ENCODE measurements around the gene MED16. TPM values are rescaled to one million over a fixed set of nuclear protein-coding genes. Genes with fewer than 3 reads are reported as not detected.

MED16 gene
- total RNA-seq, 1 experiment from 2014 or later = 22.4 TPM

- Mint-ChIP-seq H3K9me3 (ENCODE audit: low read depth, unreplicated experiment) (no peaks in the 10 kb centered on the region), H3K27me3 (ENCODE audit: unreplicated experiment) (peaks cover 27% of the 10 kb centered on the region), H3K4me3 (ENCODE audit: low read depth, unreplicated experiment) (no peak within 1 kb of the TSS), H3K27ac (ENCODE audit: unreplicated experiment) (no peak within 1 kb of the TSS), H3K36me3 (ENCODE audit: insufficient read depth, unreplicated experiment) (no peaks in the 10 kb centered on the region), H3K4me1 (ENCODE audit: low read depth, unreplicated experiment) (peaks cover 9% of the 10 kb centered on the region)
- CTCF ChIA-PET = no interaction called here
- peak; percentile 29 for DNase-seq
- intact Hi-C loops (cut with micrococcal nuclease; ENCODE audit: unreplicated experiment) = no loop called here
- no TSS peak for BruUV-seq (replicated peaks)
- TF ChIP-seq CTCF (IDR thresholded peaks at IDR 0.05; ENCODE audit: unreplicated experiment) = no peak
Measured at GRCh38 chr19:827710-828321, 65.2 kb downstream of the MED16 start, which contains the start of gene AZU1. Gene AZU1, plus strand, starts transcription at chr19:827837. Its CDS starts 10 bp downstream, at chr19:827847.

- Mint-ChIP-seq H3K27me3 (ENCODE audit: unreplicated experiment) (peaks cover 27% of the 10 kb centered on the region), H3K27ac (ENCODE audit: unreplicated experiment) (no peak overlapping the region), H3K4me1 (ENCODE audit: low read depth, unreplicated experiment) (peaks cover 9% of the 10 kb centered on the region), H3K36me3 (ENCODE audit: insufficient read depth, unreplicated experiment) (no peaks in the 10 kb centered on the region), H3K9me3 (ENCODE audit: low read depth, unreplicated experiment) (no peaks in the 10 kb centered on the region), H3K4me3 (ENCODE audit: low read depth, unreplicated experiment) (no peak overlapping the region)
- CTCF ChIA-PET = no interaction called here
- no peak for TF ChIP-seq CTCF (IDR thresholded peaks at IDR 0.05; ENCODE audit: unreplicated experiment)
- DNase-seq = no peak
- BruUV-seq (replicated peaks) = no TSS peak
- intact Hi-C loops (cut with micrococcal nuclease; ENCODE audit: unreplicated experiment) = no loop called here
Measured at GRCh38 chr19:827314-827709, 65.7 kb downstream of the MED16 start.

- CTCF ChIA-PET = no interaction called here
- TF ChIP-seq CTCF (IDR thresholded peaks at IDR 0.05; ENCODE audit: unreplicated experiment) = no peak
- DNase-seq = no peak
- Mint-ChIP-seq H3K36me3 (ENCODE audit: insufficient read depth, unreplicated experiment) (no peaks in the 10 kb centered on the region), H3K27ac (ENCODE audit: unreplicated experiment) (no peak overlapping the region), H3K4me3 (ENCODE audit: low read depth, unreplicated experiment) (no peak overlapping the region), H3K4me1 (ENCODE audit: low read depth, unreplicated experiment) (peaks cover 9% of the 10 kb centered on the region), H3K27me3 (ENCODE audit: unreplicated experiment) (peaks cover 27% of the 10 kb centered on the region), H3K9me3 (ENCODE audit: low read depth, unreplicated experiment) (no peaks in the 10 kb centered on the region)
- no TSS peak for BruUV-seq (replicated peaks)
- intact Hi-C loops (cut with micrococcal nuclease; ENCODE audit: unreplicated experiment) = no loop called here
Measured at GRCh38 chr19:825897-826644, 66.9 kb downstream of the MED16 start.

GRCh38 chr19:824885-825284 is 68.1 kb downstream of the MED16 start:
- Mint-ChIP-seq H3K4me1 (ENCODE audit: low read depth, unreplicated experiment) (peaks cover 9% of the 10 kb centered on the region), H3K4me3 (ENCODE audit: low read depth, unreplicated experiment) (no peak overlapping the region), H3K27ac (ENCODE audit: unreplicated experiment) (no peak overlapping the region), H3K36me3 (ENCODE audit: insufficient read depth, unreplicated experiment) (no peaks in the 10 kb centered on the region), H3K27me3 (ENCODE audit: unreplicated experiment) (peaks cover 23% of the 10 kb centered on the region), H3K9me3 (ENCODE audit: low read depth, unreplicated experiment) (no peaks in the 10 kb centered on the region)
- BruUV-seq (replicated peaks) = no TSS peak
- no peak for TF ChIP-seq CTCF (IDR thresholded peaks at IDR 0.05; ENCODE audit: unreplicated experiment)
- no peak for DNase-seq
- CTCF ChIA-PET = no interaction called here
- intact Hi-C loops (cut with micrococcal nuclease; ENCODE audit: unreplicated experiment) = no loop called here

Data from Calu3 (cell line).